HG03342 (cell line): ENCODE results near the gene TNFRSF13B.
"Not testable (repeated sequence)": the region's sequence is repeated elsewhere in the genome, so short reads cannot be mapped to it uniquely, and the experiment has no call there.

ENCODE experiments used
- ATAC-seq: cut with Tn5 transposase; IDR thresholded peaks from one replicate; pipeline ENCODE4 v1.9.1; 2021; ENCODE audit warnings: mild to moderate bottlenecking, moderate library complexity; ENCODE audit not compliant: unreplicated experiment

The TNFRSF13B gene

GRCh38 chr17:16971458-16972338 lies at the start of gene TNFRSF13B:
TSS of gene TNFRSF13B (minus strand) at chr17:16972118. CDS start at chr17:16972075, 43 bp downstream.
- ATAC-seq = no peak

DNA sequence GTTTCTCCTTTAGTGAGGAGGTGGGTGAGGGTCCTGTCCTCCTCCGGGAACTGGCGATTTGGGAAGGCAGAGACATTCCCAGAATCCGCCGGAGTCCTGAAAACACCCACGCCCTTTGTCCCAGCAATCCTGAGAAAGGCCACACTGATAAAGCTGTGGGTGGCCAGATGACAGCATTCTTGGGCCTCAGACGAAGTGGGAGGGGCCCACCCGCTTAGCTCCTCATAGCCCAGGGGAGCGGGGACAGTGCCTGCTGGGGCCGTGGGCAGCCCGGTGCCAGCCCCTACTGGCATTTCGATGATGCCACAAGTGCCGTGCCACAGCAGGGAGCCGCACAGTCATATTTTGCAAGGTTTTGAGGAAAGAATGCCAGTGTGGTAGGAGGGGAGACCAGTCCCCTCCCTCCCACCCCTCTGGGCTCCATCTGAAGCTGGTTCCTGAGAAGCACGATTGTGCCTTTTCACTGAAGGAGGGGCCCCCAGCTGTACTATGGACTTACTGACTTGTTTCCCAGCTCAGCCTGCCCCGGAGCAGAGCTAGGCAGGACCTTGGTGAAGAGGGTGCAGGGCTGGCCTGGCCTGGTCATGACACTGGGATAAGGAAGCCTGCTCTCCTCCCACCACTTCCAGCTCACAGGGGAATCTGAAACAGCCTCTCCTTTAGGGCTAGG lies 49.4 kb upstream of the TNFRSF13B start:
- ATAC-seq = no peak

GRCh38 chr17:17020821-17021193 lies 48.9 kb upstream of the TNFRSF13B start:
- ATAC-seq = no peak

GRCh38 chr17:17019891-17020456 lies 48.1 kb upstream of the TNFRSF13B start:
- ATAC-seq = no peak

DNA sequence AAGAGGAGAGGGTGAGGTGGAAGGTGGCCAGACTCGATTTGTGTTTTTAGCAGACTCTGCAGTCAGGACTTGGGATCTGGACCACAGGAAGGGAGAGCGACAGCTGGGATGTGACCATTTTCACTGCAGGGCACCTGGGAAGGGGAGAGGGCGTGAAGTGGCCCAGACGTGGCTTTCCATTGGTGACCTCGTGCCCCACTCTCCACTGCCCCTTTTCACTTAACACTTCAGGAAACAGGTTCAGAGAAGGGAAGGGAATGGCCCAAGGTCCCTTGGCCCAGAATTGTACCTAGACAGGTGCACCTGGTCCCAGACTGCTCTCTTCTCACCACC lies 47.5 kb upstream of the TNFRSF13B start:
- ATAC-seq = no peak

DNA sequence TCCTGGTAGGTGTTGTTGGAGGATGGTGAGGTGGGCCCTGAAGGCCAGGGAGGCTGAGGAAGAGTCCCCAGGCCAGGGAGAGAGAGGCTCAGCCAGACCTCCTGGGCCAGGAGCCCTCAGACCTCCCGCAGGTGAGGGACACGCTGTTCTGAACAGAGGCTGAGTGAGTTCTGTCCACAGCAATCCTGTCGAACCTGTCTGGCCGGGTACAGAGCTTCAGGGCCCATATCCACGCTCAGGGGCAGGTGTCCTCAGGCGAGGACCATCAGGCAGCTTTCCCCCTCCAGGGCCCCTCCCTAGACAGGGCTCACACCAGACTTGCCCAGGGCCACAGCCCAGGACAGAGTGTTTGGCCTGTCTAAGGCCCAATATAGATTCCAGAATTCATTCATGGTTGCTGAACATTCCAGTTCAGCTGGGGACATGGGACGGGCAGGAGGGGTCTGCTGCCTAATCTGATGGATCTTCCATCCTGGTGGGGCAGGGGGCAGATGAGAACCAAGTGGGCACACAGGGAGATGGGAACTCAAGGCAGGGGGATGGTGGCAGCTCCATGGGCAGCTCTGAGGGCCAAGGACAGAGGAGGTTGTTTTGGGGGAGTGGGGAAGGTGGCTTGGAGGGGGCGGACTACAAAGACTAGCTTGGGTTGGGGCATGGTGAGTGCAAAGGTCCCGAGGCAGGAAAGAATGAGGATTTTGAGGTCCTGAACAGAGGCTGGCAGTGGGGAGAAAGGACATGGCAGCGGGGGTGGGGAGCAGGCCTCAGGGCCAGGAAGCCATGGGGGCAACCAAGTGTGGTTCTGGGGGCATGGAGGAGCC lies 46.9 kb upstream of the TNFRSF13B start:
- ATAC-seq = no peak

- no peak for ATAC-seq
Observed at GRCh38 chr17:17018021-17018441, 46.1 kb upstream of the TNFRSF13B start.

DNA sequence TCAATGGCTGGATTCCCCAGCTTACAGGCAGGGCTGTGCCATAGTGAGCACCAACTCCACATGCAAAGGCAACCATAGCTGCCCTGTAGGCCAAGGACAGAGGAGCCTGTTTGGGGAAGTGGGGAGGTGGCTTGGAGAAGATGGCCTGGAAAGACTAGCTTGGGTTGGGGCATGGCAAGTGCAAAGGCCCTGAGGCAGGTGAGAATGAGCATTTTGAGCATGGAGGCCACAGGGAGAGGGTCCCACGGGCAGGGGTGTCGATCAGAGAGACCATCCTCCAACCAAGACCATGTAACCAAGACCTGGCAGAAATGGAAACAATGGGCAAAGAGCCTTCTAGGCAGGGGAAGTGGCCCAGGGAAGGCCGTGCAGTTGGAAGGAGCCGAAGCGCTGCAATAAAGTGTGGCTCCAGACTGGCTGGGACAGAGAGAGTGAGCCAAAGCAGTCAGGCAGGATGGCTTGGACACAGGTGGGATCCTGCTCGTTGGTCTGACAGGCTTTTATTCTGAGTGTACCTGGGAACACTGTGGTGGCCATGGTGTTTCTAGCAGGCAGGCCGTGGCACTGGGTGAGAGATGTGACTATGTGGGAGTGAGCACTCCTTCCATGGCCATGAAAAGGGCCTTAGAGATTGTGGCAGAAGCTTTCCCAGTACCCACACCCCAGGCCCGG lies 45.6 kb upstream of the TNFRSF13B start:
- ATAC-seq = no peak

- ATAC-seq = not testable (repeated sequence)
Observed at GRCh38 chr17:17016199-17017197, 44.6 kb upstream of the TNFRSF13B start.

DNA sequence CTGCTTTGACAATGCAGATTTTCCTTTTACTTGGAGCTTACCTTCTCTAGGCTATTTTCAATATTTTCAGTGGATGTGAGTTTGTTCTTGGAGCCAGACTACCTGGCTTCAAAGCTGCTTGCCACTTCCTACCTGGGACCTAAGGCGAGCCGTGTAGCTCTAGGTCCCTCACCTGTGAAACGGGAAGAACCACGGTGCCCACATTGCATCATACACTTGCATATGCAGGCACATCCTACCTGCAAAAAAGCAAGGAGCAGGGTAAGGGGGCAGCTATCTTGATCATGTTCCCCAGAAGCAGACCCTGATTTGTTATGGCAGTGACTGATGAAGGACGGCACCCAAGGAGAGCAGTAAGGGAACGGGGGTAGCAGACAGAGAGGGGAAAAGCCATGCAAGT lies 43.3 kb upstream of the TNFRSF13B start:
- ATAC-seq = no peak

- not testable (repeated sequence) for ATAC-seq
Observed at GRCh38 chr17:17014748-17015124, 42.8 kb upstream of the TNFRSF13B start.

GRCh38 chr17:17013828-17014747 lies 42.2 kb upstream of the TNFRSF13B start:
- ATAC-seq = not testable (repeated sequence)

DNA sequence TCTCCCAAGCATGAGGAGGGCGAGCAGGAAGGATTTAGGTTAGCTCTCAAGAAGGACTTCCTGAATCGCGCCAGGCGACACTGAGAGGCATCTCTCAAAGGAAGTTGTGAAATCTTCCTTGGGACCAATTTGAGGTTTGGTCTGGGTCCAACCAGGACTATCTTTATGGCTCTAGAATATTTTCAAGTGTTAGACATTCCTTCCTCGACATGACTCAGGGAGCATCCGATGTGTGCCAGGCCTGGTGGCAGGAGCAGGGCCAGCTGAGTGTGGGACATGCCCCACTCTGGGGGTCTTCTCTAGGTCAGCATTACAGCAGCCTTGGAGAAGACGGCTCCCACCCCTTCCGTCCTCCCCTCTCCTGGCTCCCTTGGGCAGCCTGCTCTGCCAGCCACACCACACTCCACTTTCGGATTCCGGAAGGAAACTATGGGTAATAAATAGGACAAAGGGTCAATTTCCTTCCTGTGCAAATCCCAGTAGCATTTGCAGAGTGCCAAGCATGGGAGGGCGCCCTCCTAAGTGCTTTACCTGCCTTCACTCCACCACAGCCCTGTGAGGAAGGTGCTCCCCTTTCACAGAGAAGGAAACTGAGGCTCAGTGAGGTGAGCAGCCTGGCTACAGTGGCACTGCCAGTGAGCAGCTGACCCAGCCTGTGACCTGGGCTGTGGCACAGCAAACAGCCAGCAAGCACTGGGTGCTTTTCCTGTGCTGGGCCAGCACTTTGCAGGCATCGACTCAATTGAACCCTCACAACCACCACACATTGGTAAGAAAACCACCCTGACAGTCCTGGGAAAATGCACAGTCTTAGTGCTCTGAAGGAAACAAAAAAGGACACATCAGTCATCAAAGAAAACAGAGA lies 39.4 kb upstream of the TNFRSF13B start:
- ATAC-seq = not testable (repeated sequence)

DNA sequence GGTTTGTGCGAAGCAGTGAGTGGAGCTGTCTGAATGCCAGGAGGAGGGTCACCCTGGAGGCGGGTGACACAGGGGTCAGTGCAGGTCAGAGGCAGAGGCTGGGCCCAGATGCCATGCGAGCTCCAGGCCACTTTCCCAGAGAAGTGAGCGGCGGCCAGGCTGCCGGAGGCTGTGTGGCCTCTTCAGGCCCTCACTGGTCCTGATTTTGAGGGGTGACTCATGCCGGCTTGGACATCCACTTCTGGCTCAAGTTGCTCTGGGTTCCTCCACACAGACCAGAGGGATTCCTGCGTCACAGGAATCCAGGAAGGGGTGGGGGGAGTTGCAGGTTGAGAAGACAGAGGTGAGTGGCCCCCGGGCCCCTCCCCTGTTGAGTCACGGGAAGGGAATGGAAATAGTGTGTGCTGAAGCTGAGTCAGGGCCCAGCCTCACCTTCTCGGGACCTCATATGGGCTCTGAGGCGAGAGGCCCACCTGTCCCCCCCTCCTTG lies 38.7 kb upstream of the TNFRSF13B start:
- ATAC-seq = not testable (repeated sequence)

GRCh38 chr17:17009972-17010371 lies 38.1 kb upstream of the TNFRSF13B start:
- not testable (repeated sequence) for ATAC-seq

- ATAC-seq = not testable (repeated sequence)
Observed at GRCh38 chr17:17008621-17009397, 36.9 kb upstream of the TNFRSF13B start.
